Thyroid gland (tissue), 4 donors: Measurements from ENCODE around the gene RANBP9.

Source experiments
- POLR2A ChIP-seq, 2 donors: fragments of 450-650 bp; IDR thresholded peaks; one replicate each; pipeline ENCODE4 v1.6.1; 2017; ENCODE audit warnings: antibody characterized with exemption in 2 of 2, mild to moderate bottlenecking in 2 of 2, moderate library complexity in 1 of 2
- TF ChIP-seq, protein P1 (sequence below), 6 experiments: fragments of 200-600 bp in 3 of 6; fragments of 450-650 bp in 3 of 6; sonication (generic) in 3 of 6; IDR thresholded peaks; one replicate each; pipeline ENCODE4 v1.5.1; 2016 to 2019; ENCODE audit warnings: antibody characterized with exemption in 6 of 6, mild to moderate bottlenecking in 2 of 6, inconsistent platforms in 1 of 6, moderate library complexity in 1 of 6

DNA sequence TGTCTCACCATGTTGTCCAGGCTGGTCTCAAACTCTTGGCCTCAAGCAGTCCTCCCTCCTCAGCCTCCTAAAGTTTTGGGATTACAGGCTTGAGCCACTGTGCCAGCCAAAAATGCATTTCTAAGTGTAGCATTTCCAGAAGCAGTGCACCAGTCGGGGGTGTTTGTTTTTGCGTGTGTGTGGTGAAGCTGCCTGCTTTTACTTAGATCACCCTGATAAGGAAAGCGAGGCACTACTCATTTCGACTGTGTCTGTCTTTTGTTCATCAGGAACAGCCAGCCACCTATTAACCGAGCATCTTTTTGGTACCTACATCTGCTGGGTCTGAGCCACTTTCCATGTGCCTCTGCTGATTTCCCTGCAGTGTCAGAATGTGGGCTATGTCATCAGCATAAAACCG, 118.5 kb downstream of the RANBP9 start:
- TF ChIP-seq, protein P1, sequence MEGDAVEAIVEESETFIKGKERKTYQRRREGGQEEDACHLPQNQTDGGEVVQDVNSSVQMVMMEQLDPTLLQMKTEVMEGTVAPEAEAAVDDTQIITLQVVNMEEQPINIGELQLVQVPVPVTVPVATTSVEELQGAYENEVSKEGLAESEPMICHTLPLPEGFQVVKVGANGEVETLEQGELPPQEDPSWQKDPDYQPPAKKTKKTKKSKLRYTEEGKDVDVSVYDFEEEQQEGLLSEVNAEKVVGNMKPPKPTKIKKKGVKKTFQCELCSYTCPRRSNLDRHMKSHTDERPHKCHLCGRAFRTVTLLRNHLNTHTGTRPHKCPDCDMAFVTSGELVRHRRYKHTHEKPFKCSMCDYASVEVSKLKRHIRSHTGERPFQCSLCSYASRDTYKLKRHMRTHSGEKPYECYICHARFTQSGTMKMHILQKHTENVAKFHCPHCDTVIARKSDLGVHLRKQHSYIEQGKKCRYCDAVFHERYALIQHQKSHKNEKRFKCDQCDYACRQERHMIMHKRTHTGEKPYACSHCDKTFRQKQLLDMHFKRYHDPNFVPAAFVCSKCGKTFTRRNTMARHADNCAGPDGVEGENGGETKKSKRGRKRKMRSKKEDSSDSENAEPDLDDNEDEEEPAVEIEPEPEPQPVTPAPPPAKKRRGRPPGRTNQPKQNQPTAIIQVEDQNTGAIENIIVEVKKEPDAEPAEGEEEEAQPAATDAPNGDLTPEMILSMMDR (IDR thresholded peaks at IDR 0.05) = no peak
- no peak for TF ChIP-seq POLR2A (IDR thresholded peaks at IDR 0.05)
